DND-41 (cell line): Measurements from ENCODE around the gene MBP.

Experiments
- ATAC-seq: fragments of 200-7000 bp; cut with Tn5 transposase; 3 replicates; pipeline ENCODE4 v1.9.1; 2021; ENCODE audit warnings: low read depth; ENCODE audit not compliant: insufficient read depth
- DNase-seq: peaks from one replicate; pipeline ENCODE4 v3.0.0-alpha.2; 2020
- H2AFZ ChIP-seq: 2 replicates; pipeline ENCODE4 v1.6.0; 2012; ENCODE audit warnings: low read depth, low read length
- H3K27ac ChIP-seq: 2 replicates; pipeline ENCODE4 v1.5.1; 2012; ENCODE audit warnings: low read length, inconsistent platforms
- H3K27me3 ChIP-seq: fragments of 200-600 bp; sonication (generic); 2 replicates; pipeline ENCODE4 v1.6.0; 2012; ENCODE audit warnings: low read length, mild to moderate bottlenecking, inconsistent platforms; ENCODE audit not compliant: insufficient read depth, poor library complexity
- H3K36me3 ChIP-seq: 2 replicates; pipeline ENCODE4 v1.5.1; 2012; ENCODE audit warnings: low read length, inconsistent platforms; ENCODE audit not compliant: insufficient read depth
- H3K4me1 ChIP-seq: 2 replicates; pipeline ENCODE4 v1.5.1; 2012; ENCODE audit warnings: mild to moderate bottlenecking, low read length; ENCODE audit not compliant: insufficient read depth
- H3K4me2 ChIP-seq: 2 replicates; pipeline ENCODE4 v1.6.0; 2012; ENCODE audit warnings: mild to moderate bottlenecking, moderate library complexity, low read length, inconsistent platforms; ENCODE audit not compliant: insufficient read depth
- H3K4me3 ChIP-seq, 2 experiments: fragments of 200-600 bp in 1 of 2; shearing (Covaris generic) in 1 of 2; 2 replicates each; pipeline ENCODE4 v1.5.1; 2012 to 2016; ENCODE audit warnings: inconsistent platforms in 2 of 2, low read length in 2 of 2, mild to moderate bottlenecking in 2 of 2, low read depth in 1 of 2, moderate library complexity in 1 of 2
- H3K79me2 ChIP-seq: 2 replicates; pipeline ENCODE4 v1.6.0; 2012; ENCODE audit warnings: low read length, inconsistent platforms; ENCODE audit not compliant: insufficient read depth
- H3K9ac ChIP-seq: 2 replicates; pipeline ENCODE4 v1.6.0; 2012; ENCODE audit warnings: low read depth, mild to moderate bottlenecking, inconsistent platforms, low read length, moderate library complexity
- H3K9me3 ChIP-seq: 2 replicates; pipeline ENCODE4 v1.5.1; 2012; ENCODE audit warnings: low read length, moderate library complexity, mild to moderate bottlenecking, inconsistent platforms; ENCODE audit not compliant: insufficient read depth, severe bottlenecking
- H4K20me1 ChIP-seq: 2 replicates; pipeline ENCODE4 v1.6.0; 2012; ENCODE audit warnings: low read length; ENCODE audit not compliant: insufficient read depth
- CTCF ChIP-seq: IDR thresholded peaks from 2 replicates; pipeline ENCODE4 v1.5.1; 2012; ENCODE audit warnings: borderline replicate concordance, low read length, moderate library complexity, mild to moderate bottlenecking; ENCODE audit not compliant: poor library complexity, severe bottlenecking; ENCODE audit errors: extremely low read depth
- EZH2 ChIP-seq: IDR thresholded peaks from 3 replicates; pipeline ENCODE4 v1.6.1; 2012; ENCODE audit warnings: borderline replicate concordance, low read depth, mild to moderate bottlenecking, moderate library complexity, low read length, inconsistent platforms; ENCODE audit not compliant: severe bottlenecking

Gene MBP

GRCh38 chr18:77162580-77162979 lies 30.0 kb upstream of the MBP start:
- Histone ChIP-seq H3K36me3 (no peaks in the 10 kb centered on the region), H4K20me1 (no peaks in the 10 kb centered on the region), H3K9me3 (no peaks in the 10 kb centered on the region), H3K4me3 (no peak overlapping the region), H3K4me1 (peaks cover 8% of the 10 kb centered on the region), H3K9ac (no peak overlapping the region), H3K79me2 (no peaks in the 10 kb centered on the region), H2AFZ (no peak overlapping the region), H3K27ac (no peak overlapping the region), H3K4me2 (no peak overlapping the region), H3K27me3 (no peaks in the 10 kb centered on the region)
- no peak for TF ChIP-seq CTCF
- no peak for TF ChIP-seq EZH2
- no peak for ATAC-seq
- DNase-seq, result no peak

- no peaks in the 10 kb centered on the region for H3K9me3 ChIP-seq
- TF ChIP-seq EZH2, result no peak
- peaks cover 12% of the 10 kb centered on the region for H3K4me1 ChIP-seq
- H3K27me3 ChIP-seq, result no peaks in the 10 kb centered on the region
- no peaks in the 10 kb centered on the region for H3K36me3 ChIP-seq
- H3K4me3 ChIP-seq, result no peak overlapping the region
- no peak overlapping the region for H3K9ac ChIP-seq
- ATAC-seq, result no peak
- no peak overlapping the region for H3K27ac ChIP-seq
- no peaks in the 10 kb centered on the region for H3K79me2 ChIP-seq
- no peak for DNase-seq
- H4K20me1 ChIP-seq, result no peaks in the 10 kb centered on the region
- H2AFZ ChIP-seq, result no peak overlapping the region
- H3K4me2 ChIP-seq, result no peak overlapping the region
Measured at GRCh38 chr18:77161961-77162360, 29.4 kb upstream of the MBP start.

GRCh38 chr18:77161383-77161782 lies 28.8 kb upstream of the MBP start:
- no peak overlapping the region for H3K4me2 ChIP-seq
- H4K20me1 ChIP-seq, result no peaks in the 10 kb centered on the region
- no peaks in the 10 kb centered on the region for H3K27me3 ChIP-seq
- ATAC-seq (no peak), DNase-seq (no peak)
- H3K27ac ChIP-seq, result no peak overlapping the region
- no peak overlapping the region for H3K4me3 ChIP-seq
- no peaks in the 10 kb centered on the region for H3K36me3 ChIP-seq
- H3K9me3 ChIP-seq, result no peaks in the 10 kb centered on the region
- H2AFZ ChIP-seq, result no peak overlapping the region
- no peaks in the 10 kb centered on the region for H3K79me2 ChIP-seq
- H3K9ac ChIP-seq, result no peak overlapping the region
- no peak for TF ChIP-seq EZH2
- no peak for TF ChIP-seq CTCF
- peaks cover 12% of the 10 kb centered on the region for H3K4me1 ChIP-seq

- Histone ChIP-seq H3K9me3 (no peaks in the 10 kb centered on the region), H3K4me1 (peaks cover 12% of the 10 kb centered on the region), H2AFZ (no peak overlapping the region), H3K4me2 (no peak overlapping the region), H3K4me3 (no peak overlapping the region), H3K36me3 (no peaks in the 10 kb centered on the region), H3K27ac (no peak overlapping the region), H4K20me1 (no peaks in the 10 kb centered on the region), H3K27me3 (no peaks in the 10 kb centered on the region), H3K79me2 (no peaks in the 10 kb centered on the region), H3K9ac (no peak overlapping the region)
- DNase-seq (no peak), ATAC-seq (no peak)
- TF ChIP-seq EZH2 (no peak), CTCF (no peak)
Measured at GRCh38 chr18:77160515-77160914, 27.9 kb upstream of the MBP start.
